Lung (tissue), 12 donors: Measurements from ENCODE around the gene TSSC4. TPM values are rescaled to one million over a fixed set of nuclear protein-coding genes. Genes with fewer than 3 reads are reported as not detected.

ENCODE experiments used
- ATAC-seq: fragments of 200-7000 bp; cut with Tn5 transposase; one replicate; pipeline ENCODE4 v1.9.1; 2020; ENCODE audit warnings: moderate number of reproducible peaks; ENCODE audit not compliant: insufficient read depth, low FRiP score
- DNase-seq, 3 donors: peaks; one replicate each; pipeline ENCODE4 v3.0.0-alpha.2; 2013 to 2017
- H3K27ac ChIP-seq, 2 donors: one replicate each; pipeline ENCODE4 v1.5.1; 2013; ENCODE audit warnings: mild to moderate bottlenecking in 2 of 2, moderate library complexity in 2 of 2, control low read depth in 1 of 2, inconsistent platforms in 1 of 2, low read depth in 1 of 2, low read length in 1 of 2
- H3K27me3 ChIP-seq, 3 donors: one replicate each; pipeline ENCODE4 v1.5.1; 2013; ENCODE audit warnings: low read length in 2 of 3; ENCODE audit not compliant: control insufficient read depth in 3 of 3, insufficient read depth in 3 of 3
- H3K36me3 ChIP-seq, 4 donors: one replicate each; pipeline ENCODE4 v1.5.1; 2013; ENCODE audit warnings: low read length in 4 of 4, mild to moderate bottlenecking in 1 of 4, moderate library complexity in 1 of 4; ENCODE audit not compliant: control insufficient read depth in 4 of 4, insufficient read depth in 4 of 4
- H3K4me1 ChIP-seq, 5 donors: one replicate each; pipeline ENCODE4 v1.5.1; 2013; ENCODE audit warnings: low read length in 5 of 5, mild to moderate bottlenecking in 2 of 5, moderate library complexity in 1 of 5; ENCODE audit not compliant: control insufficient read depth in 5 of 5, insufficient read depth in 5 of 5
- H3K4me3 ChIP-seq: one replicate; pipeline ENCODE4 v1.5.1; 2013; ENCODE audit warnings: mild to moderate bottlenecking, control low read depth, moderate library complexity
- H3K9ac ChIP-seq, 2 donors: one replicate each; pipeline ENCODE4 v1.5.1; 2013; ENCODE audit warnings: low read length in 2 of 2, control low read depth in 1 of 2; ENCODE audit not compliant: insufficient read depth in 1 of 2
- H3K9me3 ChIP-seq, 4 donors: one replicate each; pipeline ENCODE4 v1.5.1; 2013; ENCODE audit warnings: low read length in 3 of 4, mild to moderate bottlenecking in 1 of 4, moderate library complexity in 1 of 4; ENCODE audit not compliant: control insufficient read depth in 4 of 4, insufficient read depth in 3 of 4
- WGBS, 2 donors: extraction: QIAGEN DNeasy Blood & Tissue Kit; methylation state at CpG; one replicate each; pipeline ENCODE4 v1.1.7; 2013; 5-methylcytosine and 5-hydroxymethylcytosine counted together
- polyA plus RNA-seq, 2 donors: library from polyadenylated mRNA; stranded (reverse); fragments of 200-250 nt; gene quantifications; one replicate each; pipeline ENCODE4 v1.2.1, GENCODE V29; 2013
- total RNA-seq, 2 donors: library from RNA; depleted of rRNA in 1 of 2; stranded (reverse); fragments of >200 nt in 1 of 2; gene quantifications; one replicate each; pipeline ENCODE4 v1.2.1, GENCODE V29; 2014 to 2021
- TF ChIP-seq, protein P1 (sequence below): IDR thresholded peaks from 2 replicates; pipeline ENCODE4 v1.5.1; 2012; ENCODE audit warnings: mild to moderate bottlenecking; ENCODE audit errors: control extremely low read depth, extremely low read depth
- donor health status: control.
- donor health status: control.
- donor health status: Bipolar disorder and iron deficiency.
- donor health status: healthy.
- donor health status: DM: yes; HTN: yes; CAD: no.

TSSC4 gene
- total and polyA plus RNA-seq, 4 donors = 25.1 to 56.5 (median 49.8) TPM

DNA sequence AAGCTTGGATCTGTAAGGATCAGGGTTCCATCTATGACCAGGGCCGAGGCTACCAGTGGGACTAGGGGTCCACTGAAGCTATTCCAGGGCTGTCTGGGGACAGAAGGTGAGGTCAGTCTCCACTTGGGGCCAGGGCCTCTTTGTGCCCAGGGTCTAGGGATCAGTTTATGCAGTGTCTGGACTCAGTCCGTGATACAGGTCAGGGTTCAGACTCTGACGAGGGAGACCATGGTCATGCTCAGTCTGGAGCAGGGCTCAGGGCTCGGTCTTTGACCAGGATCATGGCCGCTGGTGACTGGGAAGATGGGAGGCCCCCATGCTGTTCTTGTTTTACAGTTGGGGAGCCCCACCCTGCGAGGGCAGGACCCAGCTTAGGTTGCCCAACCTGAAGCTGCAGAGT is 11.8 kb downstream of the TSSC4 start:
- DNase-seq = no peak
- Histone ChIP-seq H3K4me3 (no peak overlapping the region), H3K4me1 (peaks cover 0 to 31% (median 6%) of the 10 kb centered on the region in 5 donors), H3K9me3 (no peaks in the 10 kb centered on the region), H3K27me3 (no peaks in the 10 kb centered on the region), H3K36me3 (no peaks in the 10 kb centered on the region), H3K27ac (no peak overlapping the region), H3K9ac (no peak overlapping the region)
- 90 to 94% methylated on average over 6 of the region's 6 CpGs for WGBS, 2 donors
- no peak for ATAC-seq
- TF ChIP-seq, protein P1, sequence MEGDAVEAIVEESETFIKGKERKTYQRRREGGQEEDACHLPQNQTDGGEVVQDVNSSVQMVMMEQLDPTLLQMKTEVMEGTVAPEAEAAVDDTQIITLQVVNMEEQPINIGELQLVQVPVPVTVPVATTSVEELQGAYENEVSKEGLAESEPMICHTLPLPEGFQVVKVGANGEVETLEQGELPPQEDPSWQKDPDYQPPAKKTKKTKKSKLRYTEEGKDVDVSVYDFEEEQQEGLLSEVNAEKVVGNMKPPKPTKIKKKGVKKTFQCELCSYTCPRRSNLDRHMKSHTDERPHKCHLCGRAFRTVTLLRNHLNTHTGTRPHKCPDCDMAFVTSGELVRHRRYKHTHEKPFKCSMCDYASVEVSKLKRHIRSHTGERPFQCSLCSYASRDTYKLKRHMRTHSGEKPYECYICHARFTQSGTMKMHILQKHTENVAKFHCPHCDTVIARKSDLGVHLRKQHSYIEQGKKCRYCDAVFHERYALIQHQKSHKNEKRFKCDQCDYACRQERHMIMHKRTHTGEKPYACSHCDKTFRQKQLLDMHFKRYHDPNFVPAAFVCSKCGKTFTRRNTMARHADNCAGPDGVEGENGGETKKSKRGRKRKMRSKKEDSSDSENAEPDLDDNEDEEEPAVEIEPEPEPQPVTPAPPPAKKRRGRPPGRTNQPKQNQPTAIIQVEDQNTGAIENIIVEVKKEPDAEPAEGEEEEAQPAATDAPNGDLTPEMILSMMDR = no peak

DNA sequence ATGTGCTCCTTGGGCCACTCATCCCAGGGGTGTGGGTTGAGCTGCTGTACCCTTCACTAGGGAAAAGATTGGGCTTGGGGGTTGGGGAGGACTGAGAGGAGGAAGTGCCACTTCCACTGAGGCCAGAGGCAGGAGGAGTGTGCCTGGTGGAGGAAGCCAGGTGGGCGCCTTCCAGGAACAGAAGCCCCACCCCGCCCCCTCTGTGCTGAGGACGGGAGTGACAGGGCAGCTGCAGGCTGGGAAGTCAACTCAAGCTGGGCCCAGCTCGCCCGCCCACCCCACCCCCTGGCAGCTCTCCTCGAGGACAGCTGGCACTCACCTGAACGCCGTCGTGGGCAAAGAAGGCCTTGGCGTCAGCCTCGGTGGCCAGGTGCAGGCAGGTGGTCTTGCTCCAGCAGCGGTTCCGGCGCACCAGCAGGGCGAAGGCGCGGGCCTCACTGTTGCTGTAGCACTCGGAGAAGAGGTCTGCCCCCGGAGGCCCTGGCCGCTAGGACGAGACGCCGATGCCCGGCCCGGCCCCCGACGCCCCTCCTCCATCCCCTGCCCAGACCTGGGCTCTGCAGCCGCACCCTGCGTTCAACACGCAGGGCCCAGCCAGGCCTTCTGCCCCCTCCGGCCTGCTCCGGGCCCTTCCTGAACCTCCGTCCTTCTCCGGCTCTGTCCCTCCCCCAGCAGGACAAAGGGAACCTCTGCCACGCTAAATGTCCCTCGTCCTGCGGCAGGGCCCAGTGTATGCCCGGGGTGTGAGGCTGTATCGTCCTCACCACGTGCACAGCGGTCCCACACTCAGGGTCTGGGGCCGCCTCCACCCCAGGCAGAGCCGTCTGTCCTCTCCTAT is 13.4 kb downstream of the TSSC4 start:
- H3K4me1 ChIP-seq = peaks cover 0 to 20% (median under 1%) of the 10 kb centered on the region in 5 donors
- ATAC-seq (no peak), DNase-seq (no peak)
- H3K9me3 ChIP-seq = no peaks in the 10 kb centered on the region
- WGBS, 2 donors = 88 to 90% methylated on average over 40 to 43 of the region's 43 CpGs
- H3K4me3 ChIP-seq = no peak overlapping the region
- TF ChIP-seq, protein P1 = no peak
- no peak overlapping the region for H3K9ac ChIP-seq
- H3K27me3 ChIP-seq = no peaks in the 10 kb centered on the region
- H3K36me3 ChIP-seq = no peaks in the 10 kb centered on the region
- no peak overlapping the region for H3K27ac ChIP-seq

DNA sequence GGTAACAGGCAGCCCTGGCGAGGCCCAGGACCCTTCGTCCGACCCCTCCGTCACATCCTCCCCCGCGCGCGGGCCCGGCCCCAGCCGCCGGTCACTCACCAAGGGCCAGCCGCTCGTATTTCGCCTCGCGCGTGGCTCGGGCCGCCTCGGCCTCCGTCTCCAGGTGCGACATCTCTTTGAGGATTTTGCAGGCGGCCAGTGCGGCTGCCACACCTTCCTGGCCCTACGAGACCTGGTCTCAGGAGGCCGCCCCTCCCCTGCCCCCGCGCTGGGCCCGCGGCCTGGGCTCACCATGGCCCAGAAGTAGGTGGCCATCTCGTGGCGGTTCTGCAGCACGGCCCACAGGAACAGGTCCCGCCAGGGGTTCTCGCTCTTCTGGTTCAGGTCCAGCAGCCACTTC is 14.1 kb downstream of the TSSC4 start:
- H3K9me3 ChIP-seq = no peaks in the 10 kb centered on the region
- ATAC-seq = no peak
- no peak overlapping the region for H3K4me3 ChIP-seq
- no peak for DNase-seq
- peaks cover 0 to 13% (median 0%) of the 10 kb centered on the region in 5 donors for H3K4me1 ChIP-seq
- 89 to 94% methylated on average over 35 of the region's 35 CpGs for WGBS, 2 donors
- H3K36me3 ChIP-seq = no peaks in the 10 kb centered on the region
- TF ChIP-seq, protein P1 = no peak
- no peaks in the 10 kb centered on the region for H3K27me3 ChIP-seq
- H3K27ac ChIP-seq = no peak overlapping the region
- no peak overlapping the region for H3K9ac ChIP-seq
